Fibroblast of lung (primary cell): ENCODE results near the gene ERGIC1.

Source experiments
- EZH2 ChIP-seq: IDR thresholded peaks from 2 replicates; pipeline ENCODE4 v1.5.1; 2012; ENCODE audit warnings: low read length, control low read depth, mild to moderate bottlenecking; ENCODE audit errors: missing control alignments
- TF ChIP-seq, protein P1 (sequence below), 2 donors: IDR thresholded peaks in 1 of 2; conservative IDR thresholded peaks in 1 of 2; 1 replicate in 1 of 2; 2 replicates in 1 of 2; pipeline ENCODE4 v1.5.1; 2011 to 2012; ENCODE audit warnings: low read length in 2 of 2, control low read depth in 1 of 2, inconsistent platforms in 1 of 2, low read depth in 1 of 2, mild to moderate bottlenecking in 1 of 2

DNA sequence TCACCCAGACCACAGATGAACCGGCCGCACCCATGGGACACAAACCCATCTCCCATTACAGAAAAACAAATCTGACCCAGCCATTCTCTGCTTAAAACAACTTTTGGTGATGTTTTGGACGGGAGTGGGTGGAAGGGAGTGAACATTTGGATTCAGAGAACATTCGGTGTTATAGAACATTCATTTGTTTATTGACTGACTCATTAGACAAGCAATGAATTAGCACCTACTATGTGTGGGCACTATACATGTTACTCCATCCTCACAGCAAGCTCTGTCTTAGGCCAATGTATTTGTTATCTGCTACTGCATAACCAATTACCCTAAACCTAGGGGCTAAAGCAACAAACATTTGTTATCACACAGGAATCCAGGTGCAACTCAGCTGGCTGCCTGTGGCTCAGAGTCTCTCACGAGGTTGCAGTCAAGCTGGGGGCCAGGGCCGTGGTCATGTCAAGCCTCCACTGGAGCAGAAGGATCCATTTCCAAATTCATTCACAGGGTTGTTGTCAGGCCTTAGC, 5.1 kb upstream of the ERGIC1 start:
- TF ChIP-seq, protein P1, sequence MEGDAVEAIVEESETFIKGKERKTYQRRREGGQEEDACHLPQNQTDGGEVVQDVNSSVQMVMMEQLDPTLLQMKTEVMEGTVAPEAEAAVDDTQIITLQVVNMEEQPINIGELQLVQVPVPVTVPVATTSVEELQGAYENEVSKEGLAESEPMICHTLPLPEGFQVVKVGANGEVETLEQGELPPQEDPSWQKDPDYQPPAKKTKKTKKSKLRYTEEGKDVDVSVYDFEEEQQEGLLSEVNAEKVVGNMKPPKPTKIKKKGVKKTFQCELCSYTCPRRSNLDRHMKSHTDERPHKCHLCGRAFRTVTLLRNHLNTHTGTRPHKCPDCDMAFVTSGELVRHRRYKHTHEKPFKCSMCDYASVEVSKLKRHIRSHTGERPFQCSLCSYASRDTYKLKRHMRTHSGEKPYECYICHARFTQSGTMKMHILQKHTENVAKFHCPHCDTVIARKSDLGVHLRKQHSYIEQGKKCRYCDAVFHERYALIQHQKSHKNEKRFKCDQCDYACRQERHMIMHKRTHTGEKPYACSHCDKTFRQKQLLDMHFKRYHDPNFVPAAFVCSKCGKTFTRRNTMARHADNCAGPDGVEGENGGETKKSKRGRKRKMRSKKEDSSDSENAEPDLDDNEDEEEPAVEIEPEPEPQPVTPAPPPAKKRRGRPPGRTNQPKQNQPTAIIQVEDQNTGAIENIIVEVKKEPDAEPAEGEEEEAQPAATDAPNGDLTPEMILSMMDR (conservative IDR thresholded peaks at IDR 0.05 in 1 of 2, IDR thresholded peaks at IDR 0.05 in 1 of 2; ENCODE audit: low read depth in 1 of 2, low read length in 2 of 2) = no peak
- TF ChIP-seq EZH2 = no peak
